Left ventricle myocardium inferior (tissue), 1 donor: Measurements from ENCODE around the gene EPN1. TPM values are rescaled to one million over a fixed set of nuclear protein-coding genes. Genes with fewer than 3 reads are reported as not detected.

Source experiments
- DNase-seq: peaks from one replicate; pipeline ENCODE4 v3.0.0-alpha.2; 2020
- H3K27ac ChIP-seq: fragments of 200-600 bp; replicated peaks from 2 replicates; pipeline ENCODE4 v1.8.0; 2021
- H3K27me3 ChIP-seq: fragments of 200-600 bp; 2 replicates; pipeline ENCODE4 v1.8.0; 2021; ENCODE audit warnings: low read depth
- H3K36me3 ChIP-seq: fragments of 200-600 bp; 2 replicates; pipeline ENCODE4 v1.8.0; 2021
- H3K4me1 ChIP-seq: fragments of 200-600 bp; 2 replicates; pipeline ENCODE4 v1.8.0; 2021
- H3K4me3 ChIP-seq: fragments of 200-600 bp; 2 replicates; pipeline ENCODE4 v1.8.0; 2021; ENCODE audit warnings: mild to moderate bottlenecking, moderate library complexity
- H3K9me3 ChIP-seq: fragments of 200-600 bp; replicated peaks from 2 replicates; pipeline ENCODE4 v1.8.0; 2021
- CTCF ChIP-seq: fragments of 200-600 bp; IDR thresholded peaks from 2 replicates; pipeline ENCODE4 v1.8.0; 2021; ENCODE audit warnings: antibody characterized with exemption, mild to moderate bottlenecking, borderline replicate concordance
- intact Hi-C: fragments of 100-400 bp; cut with micrococcal nuclease; formaldehyde crosslinking; loops from one replicate; pipeline ENCODE4 v1.11.0; 2022
- total RNA-seq: library from RNA; stranded (reverse); fragmentation: NEBNext Ultra II Directional; extraction: Animal tissue kit (Norgen Biotek cat#: 25700); gene quantifications from one replicate; pipeline ENCODE4 v1.2.1, GENCODE V29; 2021
- donor health status: DM: no; HTN: yes; CAD: no; lungs with severe emphysema.

EPN1 gene
- total RNA-seq, 1 donor from 2014 or later, result 205 TPM

GRCh38 chr19:55669418-55670279 lies 5.4 kb upstream of the EPN1 start:
- no peak for TF ChIP-seq CTCF
- H3K27ac ChIP-seq, result no peak overlapping the region
- H3K27me3 ChIP-seq, result no peaks in the 10 kb centered on the region
- H3K9me3 ChIP-seq, result no peaks in the 10 kb centered on the region
- peaks cover 71% of the 10 kb centered on the region for H3K36me3 ChIP-seq
- H3K4me3 ChIP-seq, result no peak overlapping the region
- intact Hi-C loops, result no loop called here
- no peak for DNase-seq
- peaks cover 55% of the 10 kb centered on the region for H3K4me1 ChIP-seq

GRCh38 chr19:55670280-55671053 lies 4.6 kb upstream of the EPN1 start:
- intact Hi-C loops, result no loop called here

GRCh38 chr19:55671054-55671378 lies 4.0 kb upstream of the EPN1 start:
- intact Hi-C loops, result no loop called here

More at GRCh38 chr19:55670280-55671053, 4.6 kb upstream of the EPN1 start:
- Histone ChIP-seq H3K27ac (no peak overlapping the region), H3K9me3 (no peaks in the 10 kb centered on the region), H3K36me3 (peaks cover 65% of the 10 kb centered on the region), H3K27me3 (no peaks in the 10 kb centered on the region), H3K4me1 (peaks cover 61% of the 10 kb centered on the region), H3K4me3 (no peak overlapping the region)
- no peak for TF ChIP-seq CTCF
- DNase-seq, result no peak

GRCh38 chr19:55672418-55672817 lies 2.6 kb upstream of the EPN1 start:
- H3K27me3 ChIP-seq, result no peaks in the 10 kb centered on the region
- no peak overlapping the region for H3K27ac ChIP-seq
- H3K4me1 ChIP-seq, result peaks cover 72% of the 10 kb centered on the region
- no peak for DNase-seq
- no peak for TF ChIP-seq CTCF
- intact Hi-C loops, result no loop called here
- peaks cover 48% of the 10 kb centered on the region for H3K36me3 ChIP-seq
- H3K4me3 ChIP-seq, result no peak overlapping the region
- no peaks in the 10 kb centered on the region for H3K9me3 ChIP-seq

More at GRCh38 chr19:55671054-55671378, 4.0 kb upstream of the EPN1 start:
- no peak for DNase-seq
- H3K27me3 ChIP-seq, result no peaks in the 10 kb centered on the region
- no peak for TF ChIP-seq CTCF
- H3K4me3 ChIP-seq, result no peak overlapping the region
- H3K4me1 ChIP-seq, result peaks cover 67% of the 10 kb centered on the region
- H3K27ac ChIP-seq, result no peak overlapping the region
- no peaks in the 10 kb centered on the region for H3K9me3 ChIP-seq
- peaks cover 60% of the 10 kb centered on the region for H3K36me3 ChIP-seq

GRCh38 chr19:55673465-55673864 lies 1.6 kb upstream of the EPN1 start:
- no peak for DNase-seq
- Histone ChIP-seq H3K4me3 (no peak overlapping the region), H3K4me1 (peaks cover 74% of the 10 kb centered on the region), H3K9me3 (no peaks in the 10 kb centered on the region), H3K27ac (peak overlapping the region; percentile 27), H3K27me3 (no peaks in the 10 kb centered on the region), H3K36me3 (peaks cover 44% of the 10 kb centered on the region)
- no peak for TF ChIP-seq CTCF
- intact Hi-C loops, result no loop called here
